Prostate gland (tissue), 2 donors: ENCODE measurements around the gene EYA4. TPM values are rescaled to one million over a fixed set of nuclear protein-coding genes. Genes with fewer than 3 reads are reported as not detected.

ENCODE experiments used
- DNase-seq: peaks from one replicate; pipeline ENCODE4 v3.0.0-alpha.2; 2019; ENCODE audit warnings: low spot score
- H3K27ac ChIP-seq, 2 donors: fragments of 200-600 bp; sonication (generic); 2 replicates each; pipeline ENCODE4 v1.5.1; 2017 to 2019
- H3K27me3 ChIP-seq: fragments of 200-600 bp; sonication (generic); replicated peaks from 2 replicates; pipeline ENCODE4 v1.5.1; 2019; ENCODE audit not compliant: insufficient read depth
- H3K36me3 ChIP-seq, 2 donors: fragments of 200-600 bp; sonication (generic); 1 replicate in 1 of 2; 2 replicates in 1 of 2; pipeline versions ENCODE4 v1.5.1 to v1.8.1; 2017 to 2019
- H3K4me1 ChIP-seq: fragments of 200-600 bp; sonication (generic); replicated peaks from 2 replicates; pipeline ENCODE4 v1.5.1; 2019
- H3K4me3 ChIP-seq, 2 donors: fragments of 200-600 bp; sonication (generic); 2 replicates each; pipeline ENCODE4 v1.5.1; 2017 to 2019
- H3K9me3 ChIP-seq: fragments of 200-600 bp; sonication (generic); 2 replicates; pipeline ENCODE4 v1.5.1; 2017
- POLR2A ChIP-seq: fragments of 450-650 bp; IDR thresholded peaks from one replicate; pipeline ENCODE4 v1.6.1; 2016; ENCODE audit warnings: antibody characterized with exemption, mild to moderate bottlenecking
- POLR2AphosphoS5 ChIP-seq: sonication (generic); formaldehyde crosslinking; IDR thresholded peaks from one replicate; pipeline ENCODE4 v1.6.1; 2017; ENCODE audit warnings: antibody characterized with exemption
- WGBS: methylation state at CpG from one replicate; pipeline ENCODE4 v1.1.5; 2018; 5-methylcytosine and 5-hydroxymethylcytosine counted together
- intact Hi-C: fragments of 100-400 bp; cut with DNase I; formaldehyde crosslinking; loops from one replicate; pipeline ENCODE4 v1.14.2; 2022
- total RNA-seq, 2 donors: library from RNA; depleted of rRNA; stranded (reverse); fragments of >200 nt; gene quantifications; one replicate each; pipeline ENCODE4 v1.1.0, GENCODE V29; 2016
- TF ChIP-seq, protein P1 (sequence below), 4 experiments: fragments of 200-600 bp in 2 of 4; fragments of 450-650 bp in 2 of 4; sonication (generic) in 2 of 4; IDR thresholded peaks; 1 replicate in 3 of 4; 2 replicates in 1 of 4; pipeline ENCODE4 v1.5.1; 2016 to 2019; ENCODE audit warnings: antibody characterized with exemption in 4 of 4, mild to moderate bottlenecking in 2 of 4, moderate library complexity in 2 of 4

Gene EYA4
- total RNA-seq, 2 donors from 2014 or later = 4.1 to 7.3 TPM

DNA sequence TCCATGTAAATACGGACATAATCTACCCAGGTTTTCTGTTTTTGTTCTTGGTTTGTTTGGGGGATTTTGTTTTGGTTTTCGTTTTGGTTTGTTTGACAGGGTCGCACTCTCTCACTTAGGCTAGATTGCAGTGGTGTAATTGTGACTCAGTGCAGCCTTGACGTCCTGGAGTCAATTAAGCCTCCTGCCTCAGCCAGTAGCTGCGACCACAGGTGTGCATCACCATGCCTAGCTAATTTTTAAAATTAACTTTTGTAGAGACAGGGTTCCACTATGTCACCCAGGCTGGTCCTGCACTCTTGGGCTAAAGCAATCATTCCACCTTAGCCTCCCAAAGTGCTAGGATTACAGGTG lies 37.8 kb upstream of the EYA4 start:
- no peak overlapping the region for H3K4me3 ChIP-seq
- no peak overlapping the region for H3K27ac ChIP-seq
- H3K27me3 ChIP-seq = no peaks in the 10 kb centered on the region
- H3K4me1 ChIP-seq = no peaks in the 10 kb centered on the region
- 86% methylated on average over 5 of the region's 5 CpGs for WGBS
- no peaks in the 10 kb centered on the region for H3K9me3 ChIP-seq
- DNase-seq = no peak
- no peaks in the 10 kb centered on the region for H3K36me3 ChIP-seq
- intact Hi-C loops = no loop called here
- no peak for TF ChIP-seq POLR2AphosphoS5
- no peak for TF ChIP-seq POLR2A

DNA sequence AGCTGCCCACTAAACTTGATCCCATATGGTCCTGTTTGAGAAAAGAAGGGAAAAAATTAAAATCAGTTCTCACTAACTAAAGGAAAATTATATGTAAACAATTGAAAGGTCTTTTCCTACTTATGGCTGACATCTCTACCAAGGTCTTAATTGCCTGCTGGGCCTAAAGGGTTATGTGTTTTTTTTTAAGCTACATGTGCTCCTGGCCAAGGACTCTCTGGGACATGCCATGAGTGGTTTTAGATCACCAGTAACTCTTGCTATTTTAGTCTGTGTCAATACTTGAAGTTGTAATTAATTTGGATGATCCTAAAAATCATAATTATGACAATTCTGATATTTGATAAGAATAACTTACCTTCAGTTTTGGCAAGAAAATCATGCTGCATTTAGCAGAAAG lies 35.9 kb upstream of the EYA4 start:
- intact Hi-C loops = no loop called here
- H3K36me3 ChIP-seq = no peaks in the 10 kb centered on the region

DNA sequence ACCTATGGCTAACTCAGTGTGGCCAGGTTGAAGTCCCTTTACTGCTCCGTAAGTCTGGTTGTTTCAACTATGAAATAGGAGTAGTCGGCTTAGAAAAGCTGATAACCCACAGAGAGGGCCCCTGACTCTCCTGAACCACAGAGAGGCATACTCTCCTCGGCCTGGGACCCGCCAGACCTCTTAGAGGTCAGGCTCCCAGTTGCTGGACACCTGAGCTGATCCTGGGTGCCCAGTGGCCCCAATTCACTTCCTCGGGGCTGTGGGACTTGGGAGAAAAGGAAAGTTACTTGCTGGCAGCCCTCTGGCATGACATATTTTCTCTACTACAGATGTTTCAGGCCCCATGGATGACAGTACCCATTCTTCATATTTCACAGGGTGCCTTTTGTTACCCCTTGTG lies 34.2 kb upstream of the EYA4 start:
- H3K27ac ChIP-seq = no peak overlapping the region
- no peaks in the 10 kb centered on the region for H3K4me1 ChIP-seq
- intact Hi-C loops = no loop called here
- TF ChIP-seq, protein P1, sequence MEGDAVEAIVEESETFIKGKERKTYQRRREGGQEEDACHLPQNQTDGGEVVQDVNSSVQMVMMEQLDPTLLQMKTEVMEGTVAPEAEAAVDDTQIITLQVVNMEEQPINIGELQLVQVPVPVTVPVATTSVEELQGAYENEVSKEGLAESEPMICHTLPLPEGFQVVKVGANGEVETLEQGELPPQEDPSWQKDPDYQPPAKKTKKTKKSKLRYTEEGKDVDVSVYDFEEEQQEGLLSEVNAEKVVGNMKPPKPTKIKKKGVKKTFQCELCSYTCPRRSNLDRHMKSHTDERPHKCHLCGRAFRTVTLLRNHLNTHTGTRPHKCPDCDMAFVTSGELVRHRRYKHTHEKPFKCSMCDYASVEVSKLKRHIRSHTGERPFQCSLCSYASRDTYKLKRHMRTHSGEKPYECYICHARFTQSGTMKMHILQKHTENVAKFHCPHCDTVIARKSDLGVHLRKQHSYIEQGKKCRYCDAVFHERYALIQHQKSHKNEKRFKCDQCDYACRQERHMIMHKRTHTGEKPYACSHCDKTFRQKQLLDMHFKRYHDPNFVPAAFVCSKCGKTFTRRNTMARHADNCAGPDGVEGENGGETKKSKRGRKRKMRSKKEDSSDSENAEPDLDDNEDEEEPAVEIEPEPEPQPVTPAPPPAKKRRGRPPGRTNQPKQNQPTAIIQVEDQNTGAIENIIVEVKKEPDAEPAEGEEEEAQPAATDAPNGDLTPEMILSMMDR (IDR thresholded peaks at IDR 0.05) = no peak
- TF ChIP-seq POLR2A = no peak
- no peak for TF ChIP-seq POLR2AphosphoS5
- no peak overlapping the region for H3K4me3 ChIP-seq
- no peak for DNase-seq
- 90% methylated on average over 5 of the region's 5 CpGs for WGBS
- H3K9me3 ChIP-seq = no peaks in the 10 kb centered on the region
- H3K36me3 ChIP-seq = no peaks in the 10 kb centered on the region
- H3K27me3 ChIP-seq = no peaks in the 10 kb centered on the region

More for the DNA sequence above, 35.9 kb upstream of the EYA4 start:
- Histone ChIP-seq H3K27ac (no peak overlapping the region), H3K27me3 (no peaks in the 10 kb centered on the region), H3K4me3 (no peak overlapping the region), H3K9me3 (no peaks in the 10 kb centered on the region), H3K4me1 (no peaks in the 10 kb centered on the region)
- TF ChIP-seq, protein P1 (IDR thresholded peaks at IDR 0.05) = no peak
- no peak for TF ChIP-seq POLR2A
- no peak for TF ChIP-seq POLR2AphosphoS5
- no peak for DNase-seq

DNA sequence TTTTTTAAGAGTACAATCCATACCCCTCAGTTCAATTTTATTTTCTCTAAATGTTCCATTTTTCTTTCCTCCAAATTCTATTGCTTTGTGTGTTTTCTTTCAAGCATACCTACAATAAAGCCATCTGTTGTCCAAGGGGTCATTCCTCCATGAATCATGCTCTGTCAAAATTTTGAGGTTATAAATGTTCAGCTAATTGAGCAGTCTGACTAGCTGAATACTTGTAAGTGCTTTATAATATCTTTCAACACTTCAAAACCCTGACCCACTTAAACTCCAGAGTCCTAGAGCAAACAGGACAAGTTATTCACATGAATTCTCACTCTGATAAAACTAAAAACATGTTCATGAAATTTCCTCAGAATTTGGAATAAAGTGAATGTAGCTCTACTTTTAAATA lies 33.4 kb upstream of the EYA4 start:
- no peaks in the 10 kb centered on the region for H3K9me3 ChIP-seq
- DNase-seq = no peak

DNA sequence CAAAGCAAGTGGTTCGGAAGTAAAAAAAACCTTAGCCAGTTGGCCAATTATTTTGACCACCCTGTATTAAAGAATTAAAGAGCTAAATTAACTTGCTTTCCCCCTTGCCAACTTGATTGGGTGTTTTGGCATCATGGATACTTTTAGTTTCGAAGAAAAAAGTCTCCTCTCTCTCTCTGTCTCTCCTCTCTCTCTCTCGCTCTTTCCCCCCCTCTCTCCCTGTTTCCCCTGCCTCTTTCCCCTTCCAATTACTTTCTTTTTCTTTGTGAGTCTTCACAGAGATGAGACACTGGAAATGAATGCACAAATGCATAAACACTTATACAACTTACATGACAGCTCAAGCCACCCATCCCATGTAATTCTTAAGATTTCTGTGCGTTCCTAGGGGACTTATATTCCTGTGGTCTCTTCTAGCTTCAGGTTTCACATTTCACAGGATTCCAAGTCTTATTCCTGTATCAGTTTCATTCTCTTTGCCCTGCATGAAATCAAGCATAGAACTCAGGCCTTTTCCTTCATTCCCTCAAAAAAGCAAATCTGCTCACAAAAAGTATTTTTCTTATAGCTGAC lies 32.9 kb upstream of the EYA4 start:
- no peaks in the 10 kb centered on the region for H3K27me3 ChIP-seq
- H3K9me3 ChIP-seq = no peaks in the 10 kb centered on the region
- H3K27ac ChIP-seq = no peak overlapping the region
- no peaks in the 10 kb centered on the region for H3K4me1 ChIP-seq
- no peak overlapping the region for H3K4me3 ChIP-seq
- no peak for DNase-seq
- WGBS = 61% methylated on average over 4 of the region's 4 CpGs
- no peaks in the 10 kb centered on the region for H3K36me3 ChIP-seq
- TF ChIP-seq POLR2A (no peak), POLR2AphosphoS5 (no peak)
- TF ChIP-seq, protein P1 (IDR thresholded peaks at IDR 0.05) = no peak
- intact Hi-C loops = no loop called here

More for the DNA sequence above, 33.4 kb upstream of the EYA4 start:
- Histone ChIP-seq H3K4me3 (no peak overlapping the region), H3K4me1 (no peaks in the 10 kb centered on the region), H3K27me3 (no peaks in the 10 kb centered on the region), H3K36me3 (no peaks in the 10 kb centered on the region), H3K27ac (no peak overlapping the region)
- intact Hi-C loops = no loop called here
- TF ChIP-seq, protein P1 (IDR thresholded peaks at IDR 0.05) = no peak
- no peak for TF ChIP-seq POLR2A
- TF ChIP-seq POLR2AphosphoS5 = no peak
